Activated CD4-positive, alpha-beta memory T cell treated with anti-CD3 and anti-CD28 coated beads for 36 hours (primary cell): ENCODE results near the gene CHST2. TPM values are rescaled to one million over a fixed set of nuclear protein-coding genes. Genes with fewer than 3 reads are reported as not detected.
A peak's percentile ranks its signal among the peaks of the same experiment; 100 is the strongest.
"Not testable (repeated sequence)": the region's sequence is repeated elsewhere in the genome, so short reads cannot be mapped to it uniquely, and the experiment has no call there.

Experiments
- CTCF ChIA-PET: fragments of 350-600 bp; sonication (Branson Sonifier 250); formaldehyde crosslinking; loops from one replicate; lab custom pipeline; 2021; ENCODE audit warnings: antibody characterized with exemption, inconsistent platforms; lab: Charles Lee
- POLR2A ChIA-PET: fragments of 350-600 bp; sonication (Branson Sonifier 250); formaldehyde crosslinking; loops from one replicate; lab custom pipeline; 2021; ENCODE audit warnings: antibody characterized with exemption; lab: Charles Lee
- DNase-seq: peaks from one replicate; pipeline ENCODE4 v3.0.0-alpha.2; 2020
- H3K27ac Mint-ChIP-seq: one replicate; pipeline ENCODE4 v1.8.0; 2021; ENCODE audit warnings: mixed read lengths
- H3K27me3 Mint-ChIP-seq: one replicate; pipeline ENCODE4 v1.8.0; 2021; ENCODE audit warnings: mixed read lengths
- H3K36me3 Mint-ChIP-seq: one replicate; pipeline ENCODE4 v1.8.0; 2021; ENCODE audit warnings: mixed read lengths
- H3K4me1 Mint-ChIP-seq: one replicate; pipeline ENCODE4 v1.8.0; 2021; ENCODE audit warnings: low read depth, mixed read lengths
- H3K4me3 Mint-ChIP-seq: one replicate; pipeline ENCODE4 v1.8.0; 2021; ENCODE audit warnings: mild to moderate bottlenecking, mixed read lengths
- H3K9me3 Mint-ChIP-seq: one replicate; pipeline ENCODE4 v1.8.0; 2021; ENCODE audit warnings: mixed read lengths
- intact Hi-C: fragments of 100-400 bp; cut with micrococcal nuclease; formaldehyde crosslinking; loops from one replicate; pipeline ENCODE4 v1.15.1; 2023
- total RNA-seq, 2 experiments: library from RNA; stranded (reverse); gene quantifications; one replicate each; pipeline ENCODE4 v1.2.3, GENCODE V29; 2021

CHST2 gene
- total RNA-seq: 1 to 10 TPM; 4.5 to 4.7 TPM

GRCh38 chr3:143119009-143119914 is at the start of gene CHST2:
TSS of gene CHST2 (plus strand) at chr3:143119771. CDS start at chr3:143120817, 1,046 bp downstream.
- DNase-seq: peak; percentile 78
- ChIA-PET POLR2A (interaction anchor here (0.6 to 1.0 kb wide), 3 partner anchors 10 to 852 kb away, joined by 3 read pairs; partner anchors contain the start of gene DIPK2A), CTCF (no interaction called here)
- peak within 1 kb of the TSS; percentile 45 for H3K27ac Mint-ChIP-seq
- peaks cover 19% of the 10 kb centered on the region for H3K4me1 Mint-ChIP-seq
- intact Hi-C loops: loop anchor here (1.0 kb wide), 1 partner anchor 37 kb away; no protein-coding TSS in a partner anchor
- H3K27me3 Mint-ChIP-seq: peaks cover 8% of the 10 kb centered on the region
- H3K9me3 Mint-ChIP-seq: no peaks in the 10 kb centered on the region
- peak within 1 kb of the TSS; percentile 84 for H3K4me3 Mint-ChIP-seq
- H3K36me3 Mint-ChIP-seq: peaks cover 2% of the 10 kb centered on the region

- H3K27me3 Mint-ChIP-seq: no peaks in the 10 kb centered on the region
- no peak overlapping the region for H3K4me3 Mint-ChIP-seq
- no peaks in the 10 kb centered on the region for H3K4me1 Mint-ChIP-seq
- no peak for DNase-seq
- CTCF ChIA-PET: no interaction called here
- no peaks in the 10 kb centered on the region for H3K36me3 Mint-ChIP-seq
- no peaks in the 10 kb centered on the region for H3K9me3 Mint-ChIP-seq
- intact Hi-C loops: no loop called here
- no peak overlapping the region for H3K27ac Mint-ChIP-seq
- POLR2A ChIA-PET: interaction anchor here (1.3 kb wide), 1 partner anchor 11 kb away, joined by 4 read pairs; no protein-coding TSS in a partner anchor
Measured at GRCh38 chr3:143070977-143071551, 48.5 kb upstream of the CHST2 start.

- no peak for DNase-seq
Measured at GRCh38 chr3:143071776-143072175, 47.8 kb upstream of the CHST2 start.

GRCh38 chr3:143072298-143073020 is 47.1 kb upstream of the CHST2 start:
- H3K4me1 Mint-ChIP-seq, H3K4me3 Mint-ChIP-seq, H3K27ac Mint-ChIP-seq, H3K27me3 Mint-ChIP-seq, intact Hi-C loops, H3K36me3 Mint-ChIP-seq, H3K9me3 Mint-ChIP-seq, POLR2A ChIA-PET, CTCF ChIA-PET, DNase-seq: not testable (repeated sequence)

More at GRCh38 chr3:143071776-143072175, 47.8 kb upstream of the CHST2 start:
- intact Hi-C loops: no loop called here
- H3K9me3 Mint-ChIP-seq: no peaks in the 10 kb centered on the region
- no peaks in the 10 kb centered on the region for H3K36me3 Mint-ChIP-seq
- CTCF ChIA-PET: no interaction called here
- H3K4me3 Mint-ChIP-seq: no peak overlapping the region
- no peaks in the 10 kb centered on the region for H3K27me3 Mint-ChIP-seq
- H3K27ac Mint-ChIP-seq: no peak overlapping the region
- POLR2A ChIA-PET: interaction anchor here (1.3 kb wide), 1 partner anchor 10 kb away, joined by 4 read pairs; no protein-coding TSS in a partner anchor
- no peaks in the 10 kb centered on the region for H3K4me1 Mint-ChIP-seq

- H3K4me1 Mint-ChIP-seq, DNase-seq, H3K27me3 Mint-ChIP-seq, H3K4me3 Mint-ChIP-seq, POLR2A ChIA-PET, H3K9me3 Mint-ChIP-seq, CTCF ChIA-PET, intact Hi-C loops, H3K27ac Mint-ChIP-seq, H3K36me3 Mint-ChIP-seq: not testable (repeated sequence)
Measured at GRCh38 chr3:143073541-143073940, 46.0 kb upstream of the CHST2 start.

- POLR2A ChIA-PET, CTCF ChIA-PET, H3K27me3 Mint-ChIP-seq, H3K4me3 Mint-ChIP-seq, H3K36me3 Mint-ChIP-seq, H3K4me1 Mint-ChIP-seq, H3K9me3 Mint-ChIP-seq, H3K27ac Mint-ChIP-seq, intact Hi-C loops, DNase-seq: not testable (repeated sequence)
Measured at GRCh38 chr3:143073983-143074382, 45.6 kb upstream of the CHST2 start.

- H3K36me3 Mint-ChIP-seq: no peaks in the 10 kb centered on the region
- no peak overlapping the region for H3K4me3 Mint-ChIP-seq
- H3K27me3 Mint-ChIP-seq: peaks cover 4% of the 10 kb centered on the region
- ChIA-PET CTCF (interaction anchor here (0.7 kb wide), 1 partner anchor 42 kb away, joined by 4 read pairs; no protein-coding TSS in a partner anchor), POLR2A (no interaction called here)
- H3K4me1 Mint-ChIP-seq: peaks cover 23% of the 10 kb centered on the region
- no peak for DNase-seq
- no peaks in the 10 kb centered on the region for H3K9me3 Mint-ChIP-seq
- no peak overlapping the region for H3K27ac Mint-ChIP-seq
- intact Hi-C loops: no loop called here
Measured at GRCh38 chr3:143078883-143079282, 40.7 kb upstream of the CHST2 start.

GRCh38 chr3:143080196-143080595 is 39.4 kb upstream of the CHST2 start:
- intact Hi-C loops: loop anchor here (5.0 kb wide), 2 partner anchors 457 to 892 kb away; partner anchors contain the start of gene DIPK2A
- Mint-ChIP-seq H3K4me3 (no peak overlapping the region), H3K4me1 (peaks cover 31% of the 10 kb centered on the region), H3K27ac (no peak overlapping the region), H3K27me3 (peaks cover 10% of the 10 kb centered on the region), H3K36me3 (no peaks in the 10 kb centered on the region), H3K9me3 (no peaks in the 10 kb centered on the region)
- no peak for DNase-seq
- ChIA-PET POLR2A (no interaction called here), CTCF (no interaction called here)

GRCh38 chr3:143081365-143081764 is 38.2 kb upstream of the CHST2 start:
- Mint-ChIP-seq H3K36me3 (no peaks in the 10 kb centered on the region), H3K4me3 (peak overlapping the region; percentile 57), H3K9me3 (no peaks in the 10 kb centered on the region), H3K4me1 (peaks cover 32% of the 10 kb centered on the region), H3K27ac (peak overlapping the region; percentile 87), H3K27me3 (peaks cover 10% of the 10 kb centered on the region)
- DNase-seq: no peak
- ChIA-PET POLR2A (interaction anchor here (1.4 to 2.1 kb wide), 2 partner anchors 10 to 195 kb away, joined by 4 to 6 read pairs; no protein-coding TSS in a partner anchor), CTCF (interaction anchor here (1.0 kb wide), 1 partner anchor 593 kb away, joined by 4 read pairs; no protein-coding TSS in a partner anchor)
- intact Hi-C loops: loop anchor here (5.0 kb wide), 2 partner anchors 456 to 891 kb away; partner anchors contain the start of gene DIPK2A

- Mint-ChIP-seq H3K36me3 (no peaks in the 10 kb centered on the region), H3K4me3 (peak overlapping the region; percentile 57), H3K27me3 (peaks cover 8% of the 10 kb centered on the region), H3K27ac (peak overlapping the region; percentile 87), H3K4me1 (peaks cover 32% of the 10 kb centered on the region), H3K9me3 (no peaks in the 10 kb centered on the region)
- POLR2A ChIA-PET: interaction anchor here (1.0 to 2.1 kb wide), 6 partner anchors 11 to 195 kb away, joined by 3 to 7 read pairs (median 4); partner anchors contain the start of gene U2SURP
- DNase-seq: peak; percentile 66
- CTCF ChIA-PET: interaction anchor here (0.6 to 1.0 kb wide), 3 partner anchors 39 to 592 kb away, joined by 3 to 4 read pairs (median 3); no protein-coding TSS in a partner anchor
- intact Hi-C loops: loop anchor here (1.0 to 5.0 kb wide), 8 partner anchors 19 to 890 kb away; partner anchors contain the start of genes ATR, CHST2 and DIPK2A
Measured at GRCh38 chr3:143081844-143082778, 37.5 kb upstream of the CHST2 start.
